HEK293T (cell line): ENCODE results near the gene MGAT4A.

ENCODE experiments used
- CTCF ChIA-PET: fragments of 350-600 bp; formaldehyde crosslinking; extraction: SDS; loops from one replicate; lab custom pipeline; 2021; ENCODE audit warnings: antibody characterized with exemption, inconsistent platforms; lab: Yijun Ruan, JAX
- POLR2A ChIA-PET: fragments of 350-600 bp; formaldehyde crosslinking; extraction: SDS; loops from one replicate; lab custom pipeline; 2020; ENCODE audit warnings: antibody characterized with exemption, inconsistent platforms; lab: Yijun Ruan, JAX
- DNase-seq: peaks from one replicate; pipeline ENCODE4 v3.0.0; 2012; ENCODE audit warnings: mixed read lengths; ENCODE audit errors: extremely low spot score
- ARNT ChIP-seq: fragments of 450-650 bp; IDR thresholded peaks from 2 replicates; pipeline ENCODE4 v1.6.1; 2017; ENCODE audit warnings: mild to moderate bottlenecking
- BHLHE40 ChIP-seq: fragments of 450-650 bp; IDR thresholded peaks from 2 replicates; pipeline ENCODE4 v1.6.1; 2016; ENCODE audit warnings: mild to moderate bottlenecking, moderate library complexity, borderline replicate concordance
- CTBP1 ChIP-seq: fragments of 450-650 bp; IDR thresholded peaks from 2 replicates; pipeline ENCODE4 v1.6.1; 2016; ENCODE audit warnings: borderline replicate concordance
- ELF4 ChIP-seq: fragments of 450-650 bp; IDR thresholded peaks from 2 replicates; pipeline ENCODE4 v1.6.1; 2017; ENCODE audit warnings: antibody characterized with exemption
- FOXA1 ChIP-seq: fragments of 450-650 bp; IDR thresholded peaks from 2 replicates; pipeline ENCODE4 v1.6.1; 2016; ENCODE audit warnings: mild to moderate bottlenecking
- FOXK2 ChIP-seq: fragments of 450-650 bp; IDR thresholded peaks from 2 replicates; pipeline ENCODE4 v1.6.1; 2016; ENCODE audit warnings: mild to moderate bottlenecking
- FOXM1 ChIP-seq: fragments of 450-650 bp; IDR thresholded peaks from 2 replicates; pipeline ENCODE4 v1.6.1; 2017; ENCODE audit warnings: mild to moderate bottlenecking, borderline replicate concordance
- HDGF ChIP-seq: fragments of 450-650 bp; IDR thresholded peaks from 2 replicates; pipeline ENCODE4 v1.6.1; 2017; ENCODE audit warnings: antibody characterized with exemption, borderline replicate concordance
- L3MBTL2 ChIP-seq: fragments of 450-650 bp; conservative IDR thresholded peaks from 2 replicates; pipeline ENCODE4 v1.6.1; 2016; ENCODE audit warnings: mild to moderate bottlenecking
- LEF1 ChIP-seq: fragments of 450-650 bp; IDR thresholded peaks from 2 replicates; pipeline ENCODE4 v1.6.1; 2017; ENCODE audit warnings: mild to moderate bottlenecking, borderline replicate concordance
- NFRKB ChIP-seq: fragments of 450-650 bp; IDR thresholded peaks from 2 replicates; pipeline ENCODE4 v1.6.1; 2016; ENCODE audit warnings: mild to moderate bottlenecking, moderate library complexity
- SP1 ChIP-seq: fragments of 450-650 bp; IDR thresholded peaks from 2 replicates; pipeline ENCODE4 v1.6.1; 2017
- SUZ12 ChIP-seq: fragments of 450-650 bp; IDR thresholded peaks from 2 replicates; pipeline ENCODE4 v1.6.1; 2016; ENCODE audit warnings: mild to moderate bottlenecking
- TARDBP ChIP-seq: fragments of 450-650 bp; IDR thresholded peaks from 2 replicates; pipeline ENCODE4 v1.6.1; 2016
- ZNF384 ChIP-seq: fragments of 450-650 bp; IDR thresholded peaks from 2 replicates; pipeline ENCODE4 v1.6.1; 2016
- TF ChIP-seq, protein P1 (sequence below): fragments of 450-650 bp; IDR thresholded peaks from 2 replicates; pipeline ENCODE4 v1.6.1; 2016

Gene MGAT4A

DNA sequence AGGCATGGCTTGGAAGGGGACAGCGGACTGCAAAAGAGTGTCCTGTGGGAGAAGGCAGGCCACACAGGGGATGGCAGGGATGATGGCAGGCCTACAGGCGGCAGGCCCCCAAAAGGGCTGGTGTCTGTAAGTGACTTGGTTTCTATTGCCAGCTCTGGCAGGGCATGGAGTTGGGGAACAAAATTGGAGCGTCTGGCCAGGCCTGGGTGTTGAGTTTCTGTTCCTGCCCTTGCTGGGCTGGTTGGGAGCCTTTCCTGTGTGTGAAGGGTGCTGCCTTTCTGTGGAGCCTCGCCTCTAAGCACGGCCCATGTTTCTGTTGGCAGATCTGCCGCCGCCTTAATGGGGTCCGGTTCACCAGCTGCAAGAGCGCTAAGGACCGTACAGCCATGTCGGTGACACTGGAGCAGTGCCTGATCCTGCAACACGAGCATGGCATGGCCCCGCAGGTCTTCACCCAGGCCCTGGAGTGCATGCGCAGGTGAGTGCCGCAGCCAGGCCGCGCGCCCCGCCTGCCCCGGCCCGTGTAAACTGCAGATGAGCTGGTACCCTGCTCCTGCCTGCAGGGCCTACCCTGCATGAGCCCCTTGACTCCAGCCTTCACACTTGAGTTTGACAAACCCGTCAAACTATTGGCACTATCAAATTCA lies 154.1 kb downstream of the MGAT4A start:
- CTCF ChIA-PET: interaction anchor here (0.6 kb wide), 1 partner anchor 149 kb away, joined by 3 read pairs; no protein-coding TSS in a partner anchor

DNA sequence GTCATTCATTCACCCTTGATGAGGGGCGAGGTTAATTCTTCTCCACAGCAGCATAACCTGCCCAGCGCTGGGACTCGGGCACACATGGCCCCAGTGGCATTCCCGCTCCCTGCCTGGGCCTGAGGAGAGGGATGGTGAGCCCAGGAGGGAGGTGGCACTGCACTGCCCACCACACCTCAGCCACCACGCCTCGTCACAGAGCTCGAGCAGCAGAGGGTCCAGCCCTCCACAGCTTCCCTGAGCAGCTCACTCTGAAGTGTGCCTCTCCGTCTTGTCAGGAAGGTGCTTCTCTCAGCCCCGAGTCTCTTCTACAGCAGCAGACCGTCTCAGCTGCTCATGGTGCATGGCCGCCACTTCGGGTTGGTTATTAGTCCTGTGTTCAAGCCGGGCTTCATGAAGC lies 157.5 kb downstream of the MGAT4A start:
- CTCF ChIA-PET: no interaction called here
- DNase-seq: no peak
- TF ChIP-seq NFRKB (no peak), FOXA1 (no peak), TARDBP (no peak), LEF1 (no peak), BHLHE40 (no peak)
- TF ChIP-seq, protein P1, sequence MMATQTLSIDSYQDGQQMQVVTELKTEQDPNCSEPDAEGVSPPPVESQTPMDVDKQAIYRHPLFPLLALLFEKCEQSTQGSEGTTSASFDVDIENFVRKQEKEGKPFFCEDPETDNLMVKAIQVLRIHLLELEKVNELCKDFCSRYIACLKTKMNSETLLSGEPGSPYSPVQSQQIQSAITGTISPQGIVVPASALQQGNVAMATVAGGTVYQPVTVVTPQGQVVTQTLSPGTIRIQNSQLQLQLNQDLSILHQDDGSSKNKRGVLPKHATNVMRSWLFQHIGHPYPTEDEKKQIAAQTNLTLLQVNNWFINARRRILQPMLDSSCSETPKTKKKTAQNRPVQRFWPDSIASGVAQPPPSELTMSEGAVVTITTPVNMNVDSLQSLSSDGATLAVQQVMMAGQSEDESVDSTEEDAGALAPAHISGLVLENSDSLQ: no peak
- POLR2A ChIA-PET: no interaction called here

More for the DNA sequence above, 154.1 kb downstream of the MGAT4A start:
- TF ChIP-seq ELF4 (no peak), LEF1 (no peak)
- POLR2A ChIA-PET: no interaction called here
- no peak for DNase-seq

DNA sequence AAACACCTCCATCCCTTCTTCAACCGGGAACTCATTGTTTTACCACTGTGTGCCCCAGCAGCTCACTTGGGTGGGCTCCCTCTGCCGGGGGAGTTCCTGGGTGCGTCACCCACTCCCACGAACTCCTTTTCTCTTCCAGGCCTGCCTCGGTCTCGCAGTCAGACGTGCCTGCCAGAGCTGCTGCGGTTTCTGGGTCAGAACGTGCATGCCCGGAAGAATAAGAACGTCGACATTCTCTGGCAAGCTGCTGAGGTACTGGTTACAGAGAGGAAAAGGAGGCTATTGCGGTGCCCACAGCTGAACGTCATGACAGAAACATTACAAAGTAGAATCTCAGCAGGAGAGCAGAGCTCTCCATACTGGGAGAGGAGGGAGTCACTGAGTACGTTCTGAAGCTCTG lies 158.3 kb downstream of the MGAT4A start:
- TF ChIP-seq NFRKB: no peak
- no peak for TF ChIP-seq FOXK2
- no peak for TF ChIP-seq SUZ12
- TF ChIP-seq L3MBTL2: no peak
- no peak for TF ChIP-seq ARNT
- no peak for TF ChIP-seq CTBP1
- no peak for TF ChIP-seq SP1
- TF ChIP-seq BHLHE40: no peak
- no peak for TF ChIP-seq FOXA1
- TF ChIP-seq ZNF384: no peak
- DNase-seq: no peak
- ChIA-PET POLR2A (no interaction called here), CTCF (no interaction called here)

DNA sequence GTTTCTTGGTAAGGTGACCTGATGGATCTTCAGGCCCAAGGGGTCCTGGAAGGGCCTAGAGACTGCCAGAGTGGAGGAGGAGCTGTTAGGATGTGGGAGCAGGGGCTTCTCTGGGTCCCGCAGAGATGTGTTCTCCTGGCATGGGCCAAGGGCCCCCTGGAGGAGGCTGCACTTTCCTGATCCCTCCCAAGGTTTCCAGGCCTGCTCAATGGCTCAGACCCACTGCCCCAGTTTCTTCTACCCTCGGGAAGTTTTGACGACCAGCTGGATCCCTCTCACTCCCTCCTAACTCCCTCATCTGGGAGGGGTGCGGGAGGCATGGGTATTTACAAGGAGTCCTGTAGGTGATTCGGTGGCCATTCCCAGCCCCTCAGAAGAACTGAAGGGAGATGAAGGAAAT lies 158.7 kb downstream of the MGAT4A start:
- DNase-seq: no peak
- ChIA-PET POLR2A (no interaction called here), CTCF (no interaction called here)
- TF ChIP-seq NFRKB (no peak), SP1 (no peak), FOXA1 (no peak), FOXM1 (no peak), LEF1 (no peak)

DNA sequence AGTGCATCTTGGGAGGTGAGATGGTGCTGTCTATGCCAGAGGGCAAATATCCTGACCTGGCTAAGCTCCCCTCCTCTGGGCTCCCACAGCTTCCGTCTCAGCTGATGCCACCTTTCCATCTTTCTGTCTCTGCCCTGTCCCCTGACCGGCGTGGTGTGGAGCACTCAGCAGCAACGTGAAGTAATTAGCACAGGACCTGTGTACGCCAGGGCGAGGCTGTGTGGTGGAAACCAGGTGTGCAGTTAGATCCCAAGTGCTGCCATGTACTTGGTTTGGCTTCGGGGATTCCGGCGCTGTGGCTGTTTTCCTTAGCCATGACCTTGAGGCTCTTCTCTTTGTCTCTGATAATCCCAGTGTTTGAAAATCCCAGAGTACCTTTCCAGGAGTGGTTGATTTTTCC lies 159.1 kb downstream of the MGAT4A start:
- ChIA-PET CTCF (interaction anchor here (0.9 to 1.1 kb wide), 2 partner anchors 12 to 21 kb away, joined by 3 read pairs; no protein-coding TSS in a partner anchor), POLR2A (no interaction called here)
- TF ChIP-seq, protein P1: no peak
- no peak for TF ChIP-seq L3MBTL2
- TF ChIP-seq NFRKB: no peak
- no peak for DNase-seq

DNA sequence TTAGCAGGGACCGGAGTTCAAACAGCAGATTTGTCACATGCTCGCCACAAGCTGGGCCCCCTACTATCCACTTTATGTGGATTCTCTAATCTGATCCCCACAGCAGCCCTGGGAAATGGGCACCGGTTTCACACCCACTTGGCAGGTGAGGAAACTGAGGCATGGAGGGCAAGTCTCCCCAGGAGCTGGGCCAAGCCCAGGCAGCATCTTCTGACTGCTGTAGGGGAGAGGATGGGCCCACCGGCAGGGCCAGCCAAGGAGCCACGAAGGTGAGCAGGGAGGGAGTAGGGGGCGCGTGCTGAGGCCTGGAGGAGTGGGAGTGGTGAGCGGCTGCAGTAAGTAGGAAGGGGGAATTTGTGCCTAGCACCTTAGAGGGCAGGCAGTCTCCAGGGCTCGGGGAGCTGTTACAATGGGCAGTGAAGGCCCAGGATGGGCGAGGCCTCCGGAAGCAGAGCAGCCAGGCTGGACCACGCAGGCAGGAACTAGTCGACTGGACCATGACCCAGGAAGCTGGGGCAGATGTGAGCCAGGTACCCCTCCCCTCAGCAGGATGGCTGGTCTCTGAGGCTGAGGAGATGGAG lies 159.7 kb downstream of the MGAT4A start:
- TF ChIP-seq FOXM1 (no peak), L3MBTL2 (no peak), BHLHE40 (no peak), ARNT (no peak), TARDBP (no peak), SUZ12 (no peak), NFRKB (no peak), SP1 (no peak), CTBP1 (no peak), ELF4 (no peak)
- ChIA-PET POLR2A (no interaction called here), CTCF (interaction anchor here (0.9 to 1.1 kb wide), 2 partner anchors 11 to 21 kb away, joined by 3 read pairs; no protein-coding TSS in a partner anchor)
- no peak for DNase-seq

DNA sequence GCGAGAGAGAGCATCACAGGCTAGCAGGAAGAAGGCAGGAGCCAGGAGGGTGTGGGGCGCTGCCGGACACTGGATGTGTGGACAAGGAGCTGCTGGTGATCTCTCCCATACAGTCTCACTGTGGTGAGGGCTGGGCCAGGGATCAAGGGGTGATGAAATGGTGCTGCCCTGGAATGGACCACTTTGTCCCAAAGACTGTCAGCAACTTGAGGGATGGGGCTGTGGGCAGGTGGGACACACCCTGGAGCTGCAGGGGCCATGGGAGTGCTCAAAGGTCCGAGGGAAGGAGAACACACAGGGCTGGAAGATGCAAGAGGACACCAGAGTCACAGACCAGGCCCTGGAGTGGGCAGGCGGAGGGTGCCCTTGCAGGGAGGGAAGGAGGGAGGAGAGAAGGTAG lies 160.6 kb downstream of the MGAT4A start:
- no peak for DNase-seq
- ChIA-PET POLR2A (no interaction called here), CTCF (no interaction called here)
- no peak for TF ChIP-seq TARDBP
- TF ChIP-seq FOXM1: no peak
- no peak for TF ChIP-seq SP1

DNA sequence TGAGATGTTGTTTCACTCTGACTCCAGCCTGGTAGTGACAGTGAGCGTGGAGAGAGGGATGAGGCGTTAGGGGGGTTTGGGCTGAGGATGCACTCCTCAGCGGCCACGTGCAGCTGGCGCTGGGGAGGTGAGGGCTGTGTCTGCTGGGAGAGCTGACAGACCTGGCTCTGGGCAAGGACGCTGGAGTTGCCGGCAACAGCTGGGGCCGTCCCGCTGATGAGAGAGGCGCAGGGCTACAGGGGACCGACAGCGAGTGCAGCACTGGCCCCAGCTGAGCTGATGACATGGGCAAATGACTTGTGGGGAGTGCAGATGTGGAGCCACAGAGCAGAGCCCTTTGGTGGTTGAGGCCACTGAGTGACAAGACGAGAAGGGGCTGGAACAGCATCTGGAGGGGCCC lies 161.0 kb downstream of the MGAT4A start:
- no peak for DNase-seq
- ChIA-PET CTCF (no interaction called here), POLR2A (no interaction called here)

More for the DNA sequence above, 161.0 kb downstream of the MGAT4A start:
- TF ChIP-seq FOXK2 (no peak), NFRKB (no peak), ARNT (no peak), L3MBTL2 (no peak), TARDBP (no peak), HDGF (no peak), CTBP1 (no peak), BHLHE40 (no peak), FOXA1 (no peak), ELF4 (no peak), ZNF384 (no peak)
